Vagina (tissue), 2 donors: Measurements from ENCODE around the gene RBM24. TPM values are rescaled to one million over a fixed set of nuclear protein-coding genes. Genes with fewer than 3 reads are reported as not detected.

ENCODE experiments used
- DNase-seq, 2 donors: peaks; one replicate each; pipeline ENCODE4 v3.0.0-alpha.2; 2017; ENCODE audit errors: extremely low spot score in 2 of 2
- H3K27ac ChIP-seq: fragments of 200-600 bp; sonication (generic); one replicate; pipeline ENCODE4 v1.5.1; 2019
- H3K27me3 ChIP-seq: fragments of 200-600 bp; sonication (generic); one replicate; pipeline ENCODE4 v1.5.1; 2019
- H3K36me3 ChIP-seq, 2 donors: fragments of 200-600 bp; sonication (generic); one replicate each; pipeline ENCODE4 v1.5.1; 2017 to 2019
- H3K4me1 ChIP-seq: fragments of 200-600 bp; sonication (generic); one replicate; pipeline ENCODE4 v1.5.1; 2019
- H3K4me3 ChIP-seq, 2 donors: fragments of 200-600 bp; sonication (generic); 1 replicate in 1 of 2; 2 replicates in 1 of 2; pipeline ENCODE4 v1.5.1; 2016 to 2019
- H3K9me3 ChIP-seq: fragments of 200-600 bp; sonication (generic); one replicate; pipeline ENCODE4 v1.5.1; 2019
- POLR2A ChIP-seq, 2 donors: fragments of 450-650 bp; IDR thresholded peaks; one replicate each; pipeline ENCODE4 v1.6.1; 2017; ENCODE audit warnings: antibody characterized with exemption in 2 of 2, mild to moderate bottlenecking in 2 of 2, moderate library complexity in 2 of 2
- POLR2AphosphoS5 ChIP-seq, 2 donors: sonication (generic); formaldehyde crosslinking; IDR thresholded peaks; one replicate each; pipeline ENCODE4 v1.9.0; 2017; ENCODE audit warnings: antibody characterized with exemption in 2 of 2, mild to moderate bottlenecking in 2 of 2, low read depth in 1 of 2; ENCODE audit not compliant: insufficient read depth in 1 of 2
- intact Hi-C: fragments of 100-400 bp; cut with DNase I; formaldehyde crosslinking; loops from one replicate; pipeline ENCODE4 v1.15.1; 2023
- total RNA-seq: library from RNA; depleted of rRNA; stranded (reverse); fragments of >200 nt; gene quantifications from one replicate; pipeline ENCODE4 v1.2.3, GENCODE V29; 2016
- TF ChIP-seq, protein P1 (sequence below), 3 experiments: fragments of 450-650 bp in 2 of 3; fragments of 200-600 bp in 1 of 3; sonication (generic) in 1 of 3; IDR thresholded peaks; one replicate each; pipeline ENCODE4 v1.5.1; 2017 to 2019; ENCODE audit warnings: antibody characterized with exemption in 3 of 3, mild to moderate bottlenecking in 2 of 3, moderate library complexity in 2 of 3

The RBM24 gene
- total RNA-seq = 2.7 TPM

DNA sequence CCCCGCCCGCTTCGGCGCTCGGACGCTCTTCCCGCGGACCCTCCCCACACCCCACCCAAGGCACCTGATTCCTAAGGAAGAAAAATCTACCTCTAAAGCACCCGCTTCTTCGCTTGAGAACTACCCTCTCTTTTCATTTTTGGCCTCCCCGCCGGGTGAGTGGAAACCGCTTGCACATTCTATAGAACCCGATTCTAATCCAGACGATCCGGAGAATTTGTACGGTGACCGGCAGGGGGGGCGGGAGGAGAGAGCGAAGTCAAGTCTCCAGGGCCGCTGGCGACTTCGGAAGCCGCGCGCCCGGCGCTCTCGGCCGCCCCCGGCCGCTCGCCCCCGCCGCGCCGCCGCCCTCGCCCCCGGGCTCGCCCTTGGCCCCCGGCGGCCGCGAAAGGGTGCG, at the start of gene RBM24:
TSS of gene RBM24 (plus strand) at position 262 of the 397 bp plus-strand sequence. CDS start 221 bp downstream, outside the sequence.
- Histone ChIP-seq H3K9me3 (no peaks in the 10 kb centered on the region), H3K27ac (peak within 1 kb of the TSS; percentile 90), H3K4me1 (peaks cover 6% of the 10 kb centered on the region), H3K4me3 (peak within 1 kb of the TSS; percentile 84 to 90), H3K36me3 (no peaks in the 10 kb centered on the region), H3K27me3 (no peaks in the 10 kb centered on the region)
- no peak for TF ChIP-seq POLR2A (IDR thresholded peaks at IDR 0.05)
- TF ChIP-seq, protein P1, sequence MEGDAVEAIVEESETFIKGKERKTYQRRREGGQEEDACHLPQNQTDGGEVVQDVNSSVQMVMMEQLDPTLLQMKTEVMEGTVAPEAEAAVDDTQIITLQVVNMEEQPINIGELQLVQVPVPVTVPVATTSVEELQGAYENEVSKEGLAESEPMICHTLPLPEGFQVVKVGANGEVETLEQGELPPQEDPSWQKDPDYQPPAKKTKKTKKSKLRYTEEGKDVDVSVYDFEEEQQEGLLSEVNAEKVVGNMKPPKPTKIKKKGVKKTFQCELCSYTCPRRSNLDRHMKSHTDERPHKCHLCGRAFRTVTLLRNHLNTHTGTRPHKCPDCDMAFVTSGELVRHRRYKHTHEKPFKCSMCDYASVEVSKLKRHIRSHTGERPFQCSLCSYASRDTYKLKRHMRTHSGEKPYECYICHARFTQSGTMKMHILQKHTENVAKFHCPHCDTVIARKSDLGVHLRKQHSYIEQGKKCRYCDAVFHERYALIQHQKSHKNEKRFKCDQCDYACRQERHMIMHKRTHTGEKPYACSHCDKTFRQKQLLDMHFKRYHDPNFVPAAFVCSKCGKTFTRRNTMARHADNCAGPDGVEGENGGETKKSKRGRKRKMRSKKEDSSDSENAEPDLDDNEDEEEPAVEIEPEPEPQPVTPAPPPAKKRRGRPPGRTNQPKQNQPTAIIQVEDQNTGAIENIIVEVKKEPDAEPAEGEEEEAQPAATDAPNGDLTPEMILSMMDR (IDR thresholded peaks at IDR 0.05) = peak in 1 of 3 experiments; percentile 18
- no peak for TF ChIP-seq POLR2AphosphoS5 (IDR thresholded peaks at IDR 0.05; ENCODE audit: insufficient read depth in 1 of 2, low read depth in 1 of 2)
- intact Hi-C loops = loop anchor here (10.0 kb wide), 2 partner anchors 114 to 304 kb away; partner anchors contain the start of gene CAP2
- DNase-seq = no peak

DNA sequence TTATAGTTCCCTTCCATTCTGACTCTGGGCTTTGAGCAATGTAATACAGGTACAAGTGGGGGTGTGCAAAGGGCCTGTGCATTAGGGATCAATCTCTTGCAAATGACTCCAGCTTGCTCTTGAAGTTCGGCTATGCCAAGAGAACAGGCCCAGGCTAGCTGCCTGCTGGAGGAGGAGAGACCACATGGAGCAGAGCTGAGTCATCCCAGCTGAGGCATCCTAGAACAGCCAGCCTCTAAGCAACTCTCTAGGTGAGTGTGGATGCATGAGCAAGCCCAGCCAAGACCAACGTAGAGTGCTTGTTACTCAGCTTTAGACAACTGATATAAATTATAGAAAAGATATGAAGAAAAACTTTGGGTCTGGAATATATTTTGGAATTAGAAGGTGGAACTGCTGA, 47.6 kb upstream of the RBM24 start:
- Histone ChIP-seq H3K4me1 (no peaks in the 10 kb centered on the region), H3K4me3 (no peak overlapping the region), H3K36me3 (no peaks in the 10 kb centered on the region), H3K27me3 (no peaks in the 10 kb centered on the region), H3K27ac (no peak overlapping the region), H3K9me3 (no peaks in the 10 kb centered on the region)
- intact Hi-C loops = no loop called here
- TF ChIP-seq, protein P1 (IDR thresholded peaks at IDR 0.05) = no peak
- TF ChIP-seq POLR2AphosphoS5 (IDR thresholded peaks at IDR 0.05; ENCODE audit: insufficient read depth in 1 of 2, low read depth in 1 of 2) = no peak
- TF ChIP-seq POLR2A (IDR thresholded peaks at IDR 0.05) = no peak
- DNase-seq = no peak

GRCh38 chr6:17237246-17237645, 43.9 kb upstream of the RBM24 start:
- H3K27ac ChIP-seq = no peak overlapping the region
- no peaks in the 10 kb centered on the region for H3K9me3 ChIP-seq
- no peaks in the 10 kb centered on the region for H3K27me3 ChIP-seq
- TF ChIP-seq POLR2A (IDR thresholded peaks at IDR 0.05) = no peak
- TF ChIP-seq, protein P1 (IDR thresholded peaks at IDR 0.05) = no peak
- TF ChIP-seq POLR2AphosphoS5 (IDR thresholded peaks at IDR 0.05; ENCODE audit: insufficient read depth in 1 of 2, low read depth in 1 of 2) = no peak
- H3K4me3 ChIP-seq = no peak overlapping the region
- H3K36me3 ChIP-seq = no peaks in the 10 kb centered on the region
- DNase-seq = no peak
- intact Hi-C loops = no loop called here
- H3K4me1 ChIP-seq = no peaks in the 10 kb centered on the region

- Histone ChIP-seq H3K27me3 (no peaks in the 10 kb centered on the region), H3K36me3 (no peaks in the 10 kb centered on the region)
- TF ChIP-seq, protein P1 (IDR thresholded peaks at IDR 0.05) = no peak
- TF ChIP-seq POLR2A (IDR thresholded peaks at IDR 0.05) (no peak), POLR2AphosphoS5 (IDR thresholded peaks at IDR 0.05; ENCODE audit: insufficient read depth in 1 of 2, low read depth in 1 of 2) (no peak)
Measured at GRCh38 chr6:17239260-17239659, 41.9 kb upstream of the RBM24 start.

GRCh38 chr6:17240803-17241500, 40.2 kb upstream of the RBM24 start:
- H3K27ac ChIP-seq = no peak overlapping the region
- intact Hi-C loops = no loop called here
- no peak overlapping the region for H3K4me3 ChIP-seq
- H3K9me3 ChIP-seq = no peaks in the 10 kb centered on the region
- H3K36me3 ChIP-seq = no peaks in the 10 kb centered on the region
- DNase-seq = no peak
- TF ChIP-seq POLR2A (IDR thresholded peaks at IDR 0.05) (no peak), POLR2AphosphoS5 (IDR thresholded peaks at IDR 0.05; ENCODE audit: insufficient read depth in 1 of 2, low read depth in 1 of 2) (no peak)
- TF ChIP-seq, protein P1 (IDR thresholded peaks at IDR 0.05) = no peak
- no peaks in the 10 kb centered on the region for H3K4me1 ChIP-seq
- no peaks in the 10 kb centered on the region for H3K27me3 ChIP-seq

More at GRCh38 chr6:17239260-17239659, 41.9 kb upstream of the RBM24 start:
- intact Hi-C loops = no loop called here
- Histone ChIP-seq H3K9me3 (no peaks in the 10 kb centered on the region), H3K27ac (no peak overlapping the region), H3K4me3 (no peak overlapping the region), H3K4me1 (no peaks in the 10 kb centered on the region)
- no peak for DNase-seq
